ENCODE data around the gene POFUT2. TPM values are rescaled to one million over a fixed set of nuclear protein-coding genes. Genes with fewer than 3 reads are reported as not detected.
A peak's percentile ranks its signal among the peaks of the same experiment; 100 is the strongest.

The POFUT2 gene
- total and polyA plus RNA-seq, 12 donors = 12.7 to 20.6 (median 16.9) TPM

GRCh38 chr21:45246386-45247320, 41.0 kb downstream of the POFUT2 start:
- intact Hi-C loops (cut with DNase I) = no loop called here
- H3K27me3 ChIP-seq = peaks cover 0 to 23% (median 8%) of the 10 kb centered on the region in 7 donors
- H3K4me1 ChIP-seq = peaks cover 0 to 10% (median 8%) of the 10 kb centered on the region in 9 donors
- ATAC-seq = no peak
- H3K9me3 ChIP-seq = peaks cover 0 to 30% (median 24%) of the 10 kb centered on the region in 11 donors
- WGBS, 2 donors = 78% methylated on average over 20 of the region's 20 CpGs
- H3K4me3 ChIP-seq = no peak overlapping the region
- H3K27ac ChIP-seq = no peak overlapping the region
- DNase-seq = no peak
- no peaks in the 10 kb centered on the region for H3K36me3 ChIP-seq
- TF ChIP-seq CTCF (IDR thresholded peaks at IDR 0.05) = no peak

GRCh38 chr21:45244799-45245340, 42.8 kb downstream of the POFUT2 start:
- Histone ChIP-seq H3K9me3 (peaks cover 0 to 37% (median 29%) of the 10 kb centered on the region in 11 donors), H3K4me1 (peaks cover 0 to 10% (median 8%) of the 10 kb centered on the region in 9 donors), H3K36me3 (no peaks in the 10 kb centered on the region), H3K27ac (no peak overlapping the region), H3K4me3 (no peak overlapping the region), H3K27me3 (peaks cover 0 to 23% (median 8%) of the 10 kb centered on the region in 7 donors)
- peak in 1 of 8 donors; percentile 15 for ATAC-seq
- 81 to 86% methylated on average over 8 of the region's 8 CpGs for WGBS, 2 donors
- no peak for TF ChIP-seq CTCF (IDR thresholded peaks at IDR 0.05)
- intact Hi-C loops (cut with DNase I) = no loop called here
- no peak for DNase-seq

- H3K27ac ChIP-seq = no peak overlapping the region
- no peaks in the 10 kb centered on the region for H3K36me3 ChIP-seq
- WGBS, 2 donors = 66 to 69% methylated on average over 3 of the region's 3 CpGs
- H3K4me3 ChIP-seq = no peak overlapping the region
- peaks cover 0 to 4% (median 3%) of the 10 kb centered on the region in 9 donors for H3K4me1 ChIP-seq
- DNase-seq (no peak), ATAC-seq (no peak)
- peaks cover 0 to 37% (median 29%) of the 10 kb centered on the region in 11 donors for H3K9me3 ChIP-seq
- peaks cover 0 to 23% (median 8%) of the 10 kb centered on the region in 7 donors for H3K27me3 ChIP-seq
- TF ChIP-seq CTCF (IDR thresholded peaks at IDR 0.05) = no peak
- intact Hi-C loops (cut with DNase I) = no loop called here
Measured at GRCh38 chr21:45243603-45244002, 44.1 kb downstream of the POFUT2 start.

- 77 to 80% methylated on average over 3 of the region's 3 CpGs for WGBS, 2 donors
- DNase-seq (no peak), ATAC-seq (no peak)
- Histone ChIP-seq H3K36me3 (no peaks in the 10 kb centered on the region), H3K4me3 (no peak overlapping the region), H3K27ac (no peak overlapping the region), H3K27me3 (peaks cover 0 to 17% (median 3%) of the 10 kb centered on the region in 7 donors), H3K9me3 (peaks cover 0 to 37% (median 29%) of the 10 kb centered on the region in 11 donors), H3K4me1 (no peaks in the 10 kb centered on the region)
- intact Hi-C loops (cut with DNase I) = no loop called here
- TF ChIP-seq CTCF (IDR thresholded peaks at IDR 0.05) = no peak
Measured at GRCh38 chr21:45241357-45241756, 46.3 kb downstream of the POFUT2 start.
